Fibroblast of lung (primary cell): ENCODE measurements around the gene GRHL3. TPM values are rescaled to one million over a fixed set of nuclear protein-coding genes. Genes with fewer than 3 reads are reported as not detected.

Experiments
- DNase-seq, 2 donors: peaks; one replicate each; pipeline versions ENCODE4 v3.0.0 to v3.0.0-alpha.2; 2010; ENCODE audit warnings: low read depth in 2 of 2
- H2AFZ ChIP-seq: 2 replicates; pipeline ENCODE4 v1.5.1; 2012; ENCODE audit warnings: low read length, control low read depth, inconsistent platforms
- H3K27ac ChIP-seq: 2 replicates; pipeline ENCODE4 v1.5.1; 2011; ENCODE audit warnings: low read length, control low read depth; ENCODE audit not compliant: insufficient read depth
- H3K27me3 ChIP-seq: 2 replicates; pipeline ENCODE4 v1.5.1; 2011; ENCODE audit warnings: mild to moderate bottlenecking, low read length; ENCODE audit not compliant: control insufficient read depth, insufficient read depth
- H3K36me3 ChIP-seq: 2 replicates; pipeline ENCODE4 v1.5.1; 2011; ENCODE audit warnings: low read length; ENCODE audit not compliant: control insufficient read depth, insufficient read depth
- H3K4me1 ChIP-seq: 2 replicates; pipeline ENCODE4 v1.5.1; 2011; ENCODE audit warnings: low read length; ENCODE audit not compliant: control insufficient read depth, insufficient read depth; ENCODE audit errors: extremely low read depth
- H3K4me2 ChIP-seq: 2 replicates; pipeline ENCODE4 v1.5.1; 2011; ENCODE audit warnings: low read length, control low read depth; ENCODE audit not compliant: insufficient read depth; ENCODE audit errors: extremely low read depth
- H3K4me3 ChIP-seq, 4 experiments: fragments of 200-600 bp in 1 of 4; sonication (generic) in 1 of 4; replicated peaks in 1 of 4; 2 replicates each; pipeline ENCODE4 v1.5.1; 2011 to 2016; ENCODE audit warnings: low read length in 4 of 4, low read depth in 3 of 4, mild to moderate bottlenecking in 3 of 4, control low read depth in 2 of 4, inconsistent platforms in 1 of 4, mixed read lengths in 1 of 4; ENCODE audit not compliant: insufficient read depth in 1 of 4; ENCODE audit errors: control extremely low read depth in 1 of 4
- H3K79me2 ChIP-seq: 2 replicates; pipeline ENCODE4 v1.5.1; 2012; ENCODE audit warnings: mild to moderate bottlenecking, low read length, inconsistent platforms; ENCODE audit not compliant: control insufficient read depth, insufficient read depth
- H3K9ac ChIP-seq: 2 replicates; pipeline ENCODE4 v1.5.1; 2011; ENCODE audit warnings: mild to moderate bottlenecking, low read length, control low read depth; ENCODE audit not compliant: insufficient read depth
- H3K9me3 ChIP-seq: 2 replicates; pipeline ENCODE4 v1.5.1; 2012; ENCODE audit warnings: low read depth, low read length; ENCODE audit not compliant: control insufficient read depth, insufficient read depth
- H4K20me1 ChIP-seq: 2 replicates; pipeline ENCODE4 v1.5.1; 2011; ENCODE audit warnings: low read length; ENCODE audit not compliant: control insufficient read depth, insufficient read depth; ENCODE audit errors: extremely low read depth
- EZH2 ChIP-seq: IDR thresholded peaks from 2 replicates; pipeline ENCODE4 v1.5.1; 2012; ENCODE audit warnings: low read length, control low read depth, mild to moderate bottlenecking; ENCODE audit errors: missing control alignments
- polyA plus RNA-seq, 2 donors: library from polyadenylated mRNA; depleted of rRNA in 1 of 2; stranded (reverse) in 1 of 2; unstranded in 1 of 2; fragments of >200 nt; gene quantifications; 2 replicates each; pipeline ENCODE4 v1.2.1, GENCODE V29; 2011 to 2012; ENCODE audit warnings: missing spikeins in 1 of 2
- total RNA-seq: library from RNA; depleted of rRNA; stranded (reverse); fragments of >200 nt; gene quantifications from 2 replicates; pipeline ENCODE4 v1.2.1, GENCODE V29; 2014
- TF ChIP-seq, protein P1 (sequence below), 2 donors: IDR thresholded peaks in 1 of 2; conservative IDR thresholded peaks in 1 of 2; 1 replicate in 1 of 2; 2 replicates in 1 of 2; pipeline ENCODE4 v1.5.1; 2011 to 2012; ENCODE audit warnings: low read length in 2 of 2, control low read depth in 1 of 2, inconsistent platforms in 1 of 2, low read depth in 1 of 2, mild to moderate bottlenecking in 1 of 2

The GRHL3 gene
- total and polyA plus RNA-seq, 2 donors (not counting 1 experiment from before 2014, with no cell fraction given): 0.03 TPM; not detected in 1

DNA sequence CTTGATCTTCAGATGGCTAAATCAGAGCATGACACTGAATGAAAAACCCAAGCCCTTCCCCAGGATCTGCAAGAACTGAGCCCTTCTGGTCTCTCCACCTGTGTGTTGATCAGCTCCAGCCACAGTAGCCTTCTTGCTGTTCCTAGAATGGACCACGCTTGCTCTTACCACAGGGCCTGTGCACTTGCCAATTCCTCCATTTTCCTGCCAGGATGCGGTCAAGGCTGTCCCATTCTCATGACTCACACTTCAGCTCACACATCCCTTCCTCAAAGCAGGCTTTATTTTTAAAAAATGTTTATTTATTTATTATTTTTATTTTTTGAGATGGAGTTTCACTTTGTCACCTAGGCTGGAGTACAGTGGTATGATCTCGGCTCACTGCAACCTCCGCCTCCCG, 43.6 kb upstream of the GRHL3 start:
- H4K20me1 ChIP-seq: no peaks in the 10 kb centered on the region
- H3K9me3 ChIP-seq: no peaks in the 10 kb centered on the region
- no peaks in the 10 kb centered on the region for H3K36me3 ChIP-seq
- H2AFZ ChIP-seq: no peak overlapping the region
- peak; percentile 63 to 91 for DNase-seq
- H3K4me1 ChIP-seq: no peaks in the 10 kb centered on the region
- H3K9ac ChIP-seq: no peak overlapping the region
- H3K27ac ChIP-seq: no peak overlapping the region
- TF ChIP-seq EZH2: no peak
- TF ChIP-seq, protein P1, sequence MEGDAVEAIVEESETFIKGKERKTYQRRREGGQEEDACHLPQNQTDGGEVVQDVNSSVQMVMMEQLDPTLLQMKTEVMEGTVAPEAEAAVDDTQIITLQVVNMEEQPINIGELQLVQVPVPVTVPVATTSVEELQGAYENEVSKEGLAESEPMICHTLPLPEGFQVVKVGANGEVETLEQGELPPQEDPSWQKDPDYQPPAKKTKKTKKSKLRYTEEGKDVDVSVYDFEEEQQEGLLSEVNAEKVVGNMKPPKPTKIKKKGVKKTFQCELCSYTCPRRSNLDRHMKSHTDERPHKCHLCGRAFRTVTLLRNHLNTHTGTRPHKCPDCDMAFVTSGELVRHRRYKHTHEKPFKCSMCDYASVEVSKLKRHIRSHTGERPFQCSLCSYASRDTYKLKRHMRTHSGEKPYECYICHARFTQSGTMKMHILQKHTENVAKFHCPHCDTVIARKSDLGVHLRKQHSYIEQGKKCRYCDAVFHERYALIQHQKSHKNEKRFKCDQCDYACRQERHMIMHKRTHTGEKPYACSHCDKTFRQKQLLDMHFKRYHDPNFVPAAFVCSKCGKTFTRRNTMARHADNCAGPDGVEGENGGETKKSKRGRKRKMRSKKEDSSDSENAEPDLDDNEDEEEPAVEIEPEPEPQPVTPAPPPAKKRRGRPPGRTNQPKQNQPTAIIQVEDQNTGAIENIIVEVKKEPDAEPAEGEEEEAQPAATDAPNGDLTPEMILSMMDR (conservative IDR thresholded peaks at IDR 0.05 in 1 of 2, IDR thresholded peaks at IDR 0.05 in 1 of 2; ENCODE audit: low read depth in 1 of 2, low read length in 2 of 2): no peak
- H3K27me3 ChIP-seq: peaks cover 5% of the 10 kb centered on the region
- H3K4me2 ChIP-seq: no peak overlapping the region
- no peak overlapping the region for H3K4me3 ChIP-seq
- H3K79me2 ChIP-seq: no peaks in the 10 kb centered on the region

DNA sequence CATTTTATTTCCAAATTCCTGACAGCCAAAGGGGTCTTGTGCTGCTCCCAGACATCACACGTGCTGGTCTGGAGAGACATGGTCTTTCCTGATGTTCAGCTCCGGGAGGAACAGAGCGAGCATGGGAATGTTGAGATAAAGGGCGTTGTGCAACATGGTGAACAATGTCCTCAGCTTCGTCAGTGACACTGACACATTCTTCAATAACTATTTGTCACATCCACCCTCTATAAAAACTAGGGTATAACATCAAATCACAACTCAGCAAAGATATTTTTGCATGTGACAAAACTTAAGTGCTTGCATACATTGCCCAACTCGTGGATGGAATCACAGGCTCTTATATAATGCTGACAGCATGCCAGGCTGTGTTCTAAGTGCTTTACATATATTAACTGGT, 42.4 kb upstream of the GRHL3 start:
- no peak overlapping the region for H3K27ac ChIP-seq
- H3K4me2 ChIP-seq: no peak overlapping the region
- no peak for DNase-seq

DNA sequence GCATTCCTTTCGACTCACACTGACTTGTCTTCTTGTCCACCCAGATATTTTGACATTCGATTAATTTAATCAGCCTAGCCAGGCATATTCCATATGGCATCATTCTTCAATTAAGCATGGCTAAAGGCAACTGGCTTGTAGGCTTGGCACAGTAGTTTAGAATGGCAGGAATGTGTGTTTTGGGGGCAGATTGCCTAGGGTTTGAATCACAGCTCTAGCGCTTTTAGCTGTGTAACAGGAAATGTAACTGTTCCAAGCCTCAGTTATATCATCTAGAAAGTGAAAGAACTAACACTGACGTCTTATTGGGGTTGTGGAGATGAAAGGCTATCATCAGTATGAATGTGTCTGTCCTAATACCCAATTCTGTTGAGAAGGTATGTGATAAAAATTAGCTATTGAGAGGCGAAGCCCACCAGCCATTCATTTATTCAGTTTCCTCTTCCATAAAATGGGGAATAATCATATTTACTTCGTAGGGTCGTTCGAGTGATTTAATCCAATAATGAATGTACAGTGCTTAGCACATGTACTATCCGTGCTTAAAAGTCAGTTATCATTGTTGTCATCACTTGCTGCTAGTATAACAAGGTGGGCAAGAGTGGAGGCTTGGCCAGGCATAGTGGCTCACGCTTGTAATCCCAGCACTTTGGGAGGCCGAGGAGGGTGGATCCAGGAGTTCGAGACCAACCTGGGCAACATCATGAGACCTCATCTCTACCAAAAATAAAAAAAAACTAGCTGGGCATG, 41.6 kb upstream of the GRHL3 start:
- Histone ChIP-seq H3K4me3 (no peak overlapping the region), H3K36me3 (no peaks in the 10 kb centered on the region), H3K79me2 (no peaks in the 10 kb centered on the region), H3K9me3 (no peaks in the 10 kb centered on the region), H3K4me2 (no peak overlapping the region), H3K27ac (no peak overlapping the region), H4K20me1 (no peaks in the 10 kb centered on the region), H3K9ac (no peak overlapping the region), H3K27me3 (peaks cover 5% of the 10 kb centered on the region), H3K4me1 (no peaks in the 10 kb centered on the region), H2AFZ (no peak overlapping the region)
- DNase-seq: peak; percentile 38 to 90
- no peak for TF ChIP-seq EZH2
- TF ChIP-seq, protein P1 (conservative IDR thresholded peaks at IDR 0.05 in 1 of 2, IDR thresholded peaks at IDR 0.05 in 1 of 2; ENCODE audit: low read depth in 1 of 2, low read length in 2 of 2): no peak

More for the DNA sequence above, 42.4 kb upstream of the GRHL3 start:
- no peak overlapping the region for H3K9ac ChIP-seq
- no peaks in the 10 kb centered on the region for H3K9me3 ChIP-seq
- peaks cover 5% of the 10 kb centered on the region for H3K27me3 ChIP-seq
- no peak overlapping the region for H3K4me3 ChIP-seq
- no peaks in the 10 kb centered on the region for H3K36me3 ChIP-seq
- H2AFZ ChIP-seq: no peak overlapping the region
- TF ChIP-seq EZH2: no peak
- TF ChIP-seq, protein P1 (conservative IDR thresholded peaks at IDR 0.05 in 1 of 2, IDR thresholded peaks at IDR 0.05 in 1 of 2; ENCODE audit: low read depth in 1 of 2, low read length in 2 of 2): no peak
- no peaks in the 10 kb centered on the region for H4K20me1 ChIP-seq
- no peaks in the 10 kb centered on the region for H3K4me1 ChIP-seq
- no peaks in the 10 kb centered on the region for H3K79me2 ChIP-seq
